HG03175 (cell line): Measurements from ENCODE around the gene CLRN3.

ENCODE experiments used
- ATAC-seq: cut with Tn5 transposase; IDR thresholded peaks from one replicate; pipeline ENCODE4 v1.9.1; 2021; ENCODE audit warnings: mild to moderate bottlenecking, moderate library complexity; ENCODE audit not compliant: unreplicated experiment

The CLRN3 gene, protein sequence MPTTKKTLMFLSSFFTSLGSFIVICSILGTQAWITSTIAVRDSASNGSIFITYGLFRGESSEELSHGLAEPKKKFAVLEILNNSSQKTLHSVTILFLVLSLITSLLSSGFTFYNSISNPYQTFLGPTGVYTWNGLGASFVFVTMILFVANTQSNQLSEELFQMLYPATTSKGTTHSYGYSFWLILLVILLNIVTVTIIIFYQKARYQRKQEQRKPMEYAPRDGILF

DNA sequence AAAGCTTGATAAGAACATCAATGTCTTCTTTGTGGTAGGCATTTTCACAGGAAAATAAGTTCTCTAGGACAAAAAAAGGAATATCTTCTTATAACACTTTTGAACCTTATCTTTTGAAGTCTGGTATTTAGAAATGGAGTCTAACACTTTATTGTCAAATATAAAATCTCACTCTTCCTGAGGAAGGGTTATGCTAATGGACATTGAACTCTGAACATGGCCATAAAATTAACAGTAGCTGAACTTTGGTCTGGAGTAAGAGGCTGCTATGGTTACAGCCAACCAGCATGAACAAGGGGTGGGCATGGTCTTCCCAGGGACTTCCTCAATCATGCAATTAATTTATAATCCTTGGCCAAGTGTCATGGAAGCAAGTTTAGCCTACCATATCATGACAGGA, at the start of gene CLRN3:
TSS of gene CLRN3 (minus strand) at position 199 of the 400 bp plus-strand sequence. CDS start at position 42, 157 bp downstream.
- no peak for ATAC-seq

DNA sequence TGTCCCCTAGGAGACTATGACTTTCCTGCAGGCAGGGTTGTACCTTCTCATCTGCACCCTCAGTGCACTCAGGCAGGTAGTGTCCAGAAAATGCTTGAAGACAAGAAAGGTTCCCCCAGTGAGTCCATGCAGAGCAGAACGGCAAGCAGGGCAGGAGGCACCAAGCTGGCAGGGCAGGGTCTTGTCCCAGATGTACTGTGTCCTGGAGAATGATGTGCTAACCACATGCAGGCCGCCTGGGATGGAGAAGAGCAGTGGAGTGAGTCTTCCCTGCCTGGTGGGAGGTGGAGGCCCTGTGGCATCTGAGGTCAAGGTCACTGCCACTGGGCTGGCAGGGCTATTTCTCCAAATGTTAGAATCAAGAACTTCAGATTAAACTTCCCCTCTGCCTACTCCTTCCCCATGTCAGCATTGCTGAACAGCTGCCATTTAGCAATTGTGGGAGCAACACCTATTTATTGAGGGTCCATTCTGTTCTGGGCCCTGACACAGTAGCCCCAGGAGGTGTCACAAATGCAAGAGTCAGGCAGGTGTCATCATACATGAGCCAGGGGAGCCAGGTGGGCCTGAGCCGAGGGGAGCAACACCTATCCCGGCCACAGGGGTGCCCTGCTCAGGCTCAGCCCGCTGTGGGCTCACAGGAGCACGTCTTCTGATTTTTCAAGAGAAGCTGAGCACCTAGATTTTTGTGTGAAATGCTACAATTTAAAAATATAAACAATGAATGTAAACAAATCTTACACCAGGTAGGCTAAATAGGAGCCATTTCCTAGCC, 48.3 kb upstream of the CLRN3 start:
- ATAC-seq = no peak

DNA sequence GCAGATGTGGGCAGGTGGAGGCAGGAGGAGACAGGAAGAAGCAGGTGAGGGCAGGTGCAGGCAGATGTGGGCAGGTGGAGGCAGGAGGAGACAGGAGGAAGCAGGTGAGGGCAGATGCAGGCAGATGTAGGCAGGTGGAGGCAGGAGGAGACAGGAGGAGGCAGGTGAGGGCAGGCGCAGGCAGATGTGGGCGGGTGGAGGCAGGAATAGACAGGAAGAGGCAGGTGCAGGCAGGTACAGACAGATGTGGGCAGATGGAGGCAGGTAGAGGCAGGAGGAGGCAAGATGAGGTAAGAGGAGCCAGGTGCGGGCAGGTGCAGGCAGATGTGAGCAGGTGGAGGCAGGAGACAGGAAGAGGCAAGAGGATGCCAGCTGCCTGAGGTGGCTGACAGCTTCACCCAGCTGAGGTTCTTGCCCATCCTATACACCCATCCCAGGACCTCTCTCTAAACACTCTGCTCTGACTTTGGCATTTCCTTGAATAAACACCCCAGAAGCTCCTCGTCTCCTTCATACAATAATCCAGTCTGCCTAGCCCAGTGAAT, 47.1 kb upstream of the CLRN3 start:
- no peak for ATAC-seq

DNA sequence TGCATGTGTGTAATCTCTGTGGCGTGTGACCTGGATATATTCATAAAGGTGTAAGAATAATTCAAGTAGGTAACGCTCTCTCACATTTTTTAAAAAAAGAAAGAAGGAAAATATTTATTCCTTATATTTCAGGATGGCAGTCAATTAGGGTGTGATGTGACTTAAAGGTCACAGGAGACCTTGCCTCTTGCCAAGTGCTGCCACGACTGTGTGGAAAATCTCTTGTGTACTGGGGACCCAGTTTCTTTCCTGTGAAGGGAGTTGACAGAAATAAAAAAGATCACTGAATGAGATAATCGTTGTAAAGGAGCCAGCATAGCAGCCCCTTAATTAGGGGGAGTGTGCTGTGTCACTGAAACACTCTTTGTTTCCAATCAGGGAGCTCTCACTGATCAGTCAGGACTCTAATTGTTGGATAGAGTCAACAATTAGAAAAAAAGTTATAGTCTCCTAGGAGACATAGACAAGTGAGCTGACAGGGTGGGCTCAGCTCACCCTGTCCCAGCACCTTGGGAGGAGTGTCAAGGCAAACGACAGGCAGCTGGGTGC, 45.2 kb upstream of the CLRN3 start:
- no peak for ATAC-seq

DNA sequence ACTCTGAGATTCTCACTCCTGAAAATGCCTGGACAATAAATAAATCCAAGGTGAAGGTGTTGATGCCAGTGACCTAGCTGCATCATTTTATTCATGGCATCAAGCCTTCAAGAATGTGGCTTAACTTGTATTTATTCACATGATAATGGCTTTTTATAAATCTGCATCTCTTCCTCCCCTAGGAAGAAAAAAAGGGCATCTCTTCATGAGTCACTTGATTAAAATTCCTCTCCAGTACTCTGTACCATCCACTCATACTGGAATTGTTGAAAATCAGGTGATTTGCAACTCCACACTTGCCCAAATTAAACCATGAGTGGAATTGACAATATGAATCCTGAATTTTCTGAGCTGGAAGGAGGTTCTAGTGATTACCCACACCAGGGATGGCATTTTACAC, 44.3 kb upstream of the CLRN3 start:
- ATAC-seq = no peak

- no peak for ATAC-seq
Measured at GRCh38 chr10:127935071-127935561, 42.4 kb upstream of the CLRN3 start.

DNA sequence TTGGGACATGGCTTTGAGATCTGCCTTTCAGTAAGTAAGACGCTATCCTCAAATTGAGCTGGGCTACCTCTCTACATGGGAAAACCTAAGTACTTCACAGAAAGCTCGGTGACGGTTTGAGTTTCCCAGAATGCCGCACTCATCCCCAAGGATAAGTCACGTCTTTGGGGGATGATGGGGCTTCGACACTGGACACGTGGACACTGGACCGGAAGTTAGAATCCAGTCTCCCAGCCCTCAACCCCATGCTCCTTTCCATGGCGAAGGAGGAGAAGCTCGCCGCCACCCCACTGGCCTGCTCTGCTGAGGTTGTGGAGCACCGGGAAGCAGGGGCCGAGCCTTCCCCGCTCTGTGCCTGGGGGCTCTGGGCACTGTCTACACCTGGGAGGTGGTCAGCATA, 41.6 kb upstream of the CLRN3 start:
- ATAC-seq = no peak

DNA sequence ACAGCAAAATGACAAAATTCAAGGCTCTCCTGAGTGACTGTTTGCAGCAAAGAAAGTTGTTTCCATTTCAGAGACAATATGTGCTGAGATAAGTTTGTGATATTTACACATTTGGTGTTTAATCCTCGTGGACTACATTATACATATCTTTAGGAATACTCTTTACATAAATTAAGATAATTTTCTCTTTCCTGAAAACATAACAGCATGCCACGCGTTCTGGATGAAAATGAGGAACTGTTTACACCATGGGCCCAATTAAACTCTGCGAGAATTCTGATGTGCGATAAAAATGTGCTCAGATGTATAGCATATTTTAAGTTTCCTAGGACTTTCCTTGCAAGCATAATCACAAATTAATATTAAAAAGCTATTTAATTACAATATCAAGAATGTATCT, 40.5 kb upstream of the CLRN3 start:
- ATAC-seq = no peak

DNA sequence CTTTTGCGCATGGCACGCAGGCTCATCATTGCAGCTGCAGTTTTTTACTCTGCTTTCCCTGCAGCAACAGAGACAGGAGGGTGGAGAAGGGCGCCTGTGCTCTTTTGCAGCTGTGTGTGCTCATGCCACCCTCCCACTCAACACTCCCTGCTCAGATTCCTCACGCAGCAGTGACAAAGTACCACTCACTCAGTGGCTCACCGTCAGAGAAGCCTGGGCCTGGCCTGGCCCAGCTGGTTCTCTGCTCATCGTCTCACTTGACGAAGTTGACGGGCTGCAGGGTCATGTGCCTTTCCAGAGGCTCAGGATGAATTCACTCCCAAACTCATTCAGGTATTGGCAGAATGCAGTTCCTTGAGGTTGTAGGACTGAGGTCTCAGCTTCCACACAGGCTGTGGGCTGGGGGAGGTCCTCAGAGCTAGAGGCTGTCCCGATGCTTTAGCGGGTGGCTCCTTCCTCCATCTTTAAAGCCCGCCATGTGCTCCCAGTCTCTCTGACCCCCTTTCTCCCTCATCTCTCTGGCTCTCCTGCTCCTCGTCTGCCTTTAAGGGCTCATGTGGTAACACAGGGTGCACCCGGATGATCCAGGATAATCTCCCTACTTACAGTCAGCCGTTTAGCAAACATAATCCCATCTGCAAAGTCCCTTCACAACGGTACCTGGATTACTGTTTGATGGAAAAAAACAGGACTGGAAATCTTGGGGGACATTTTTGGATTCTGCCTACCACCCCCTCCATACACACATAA, 40.0 kb upstream of the CLRN3 start:
- ATAC-seq = no peak

DNA sequence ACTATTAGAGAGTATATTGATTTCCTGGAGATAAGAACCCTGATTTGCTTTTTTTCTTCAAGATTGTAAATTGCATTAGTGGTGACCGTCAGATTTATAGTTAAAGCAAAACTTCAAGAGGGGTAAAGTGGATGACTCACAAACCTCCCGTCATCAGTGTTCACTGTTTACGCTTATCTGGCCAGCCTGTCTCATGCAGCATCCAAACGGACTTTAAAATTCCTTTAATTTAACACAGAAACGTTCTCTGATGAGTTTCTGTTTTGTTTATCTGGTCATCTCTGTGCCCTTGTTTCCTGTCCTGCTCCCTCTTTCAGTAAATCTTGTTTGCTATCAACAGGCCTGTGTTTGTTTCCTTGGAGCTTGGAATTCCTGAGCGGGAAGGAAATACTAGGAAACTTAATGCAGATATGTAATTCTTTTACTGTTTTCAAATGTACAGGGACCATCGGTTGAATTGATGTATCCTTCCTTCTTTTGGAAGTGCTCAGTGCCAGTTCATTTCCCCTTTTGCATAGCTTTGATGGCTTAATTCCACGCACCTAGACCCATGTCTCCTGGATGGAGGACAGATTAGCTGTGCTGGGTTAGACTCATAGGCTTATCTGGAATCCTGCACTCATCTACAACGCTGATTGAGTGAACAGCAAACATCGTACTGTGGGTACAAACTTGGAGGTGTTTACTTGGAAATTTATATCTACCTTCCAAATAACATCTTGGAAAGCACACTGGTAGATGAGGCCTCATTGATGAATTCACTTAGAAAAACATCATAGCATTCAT, 35.5 kb upstream of the CLRN3 start:
- no peak for ATAC-seq

- no peak for ATAC-seq
Measured at GRCh38 chr10:127926455-127926854, 33.7 kb upstream of the CLRN3 start.

DNA sequence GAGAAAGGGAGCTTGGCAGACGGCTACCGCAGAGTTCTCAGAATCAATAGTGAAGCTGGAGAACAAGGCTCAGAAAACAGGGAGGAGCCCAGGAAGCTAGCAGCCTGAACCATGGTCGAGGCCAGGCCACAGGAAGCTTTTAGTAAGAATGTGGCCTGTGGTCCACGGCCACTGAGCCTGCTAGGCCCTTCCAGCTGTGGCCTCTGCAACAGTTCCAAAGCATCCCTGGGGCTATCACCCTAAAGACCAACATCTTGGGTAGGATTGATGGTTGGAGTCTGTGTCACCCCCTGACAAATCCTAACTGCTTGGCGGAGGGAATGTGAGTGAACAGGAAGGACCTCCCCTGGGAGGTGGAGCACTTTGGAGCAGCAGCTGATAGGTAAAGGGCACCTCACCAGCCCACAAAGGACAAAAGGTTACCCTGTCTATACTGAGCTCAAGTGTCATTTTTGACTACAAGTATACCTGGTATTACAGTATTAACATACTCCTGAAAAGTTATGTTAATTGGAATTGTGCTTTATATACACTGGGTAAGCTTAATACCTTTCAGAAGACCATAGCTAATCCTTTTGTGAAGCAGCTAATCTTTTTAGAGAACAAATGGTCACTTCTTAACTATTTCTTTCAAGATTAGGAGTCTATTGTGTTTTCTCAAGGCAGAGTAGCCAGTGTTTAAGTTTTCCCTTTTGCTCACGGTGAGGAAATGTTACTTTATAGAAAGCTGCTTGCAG, 32.9 kb upstream of the CLRN3 start:
- ATAC-seq = no peak

- no peak for ATAC-seq
Measured at GRCh38 chr10:127923646-127924045, 30.9 kb upstream of the CLRN3 start.

GRCh38 chr10:127922675-127923366, 30.1 kb upstream of the CLRN3 start:
- no peak for ATAC-seq

GRCh38 chr10:127922206-127922605, 29.5 kb upstream of the CLRN3 start:
- ATAC-seq = no peak

DNA sequence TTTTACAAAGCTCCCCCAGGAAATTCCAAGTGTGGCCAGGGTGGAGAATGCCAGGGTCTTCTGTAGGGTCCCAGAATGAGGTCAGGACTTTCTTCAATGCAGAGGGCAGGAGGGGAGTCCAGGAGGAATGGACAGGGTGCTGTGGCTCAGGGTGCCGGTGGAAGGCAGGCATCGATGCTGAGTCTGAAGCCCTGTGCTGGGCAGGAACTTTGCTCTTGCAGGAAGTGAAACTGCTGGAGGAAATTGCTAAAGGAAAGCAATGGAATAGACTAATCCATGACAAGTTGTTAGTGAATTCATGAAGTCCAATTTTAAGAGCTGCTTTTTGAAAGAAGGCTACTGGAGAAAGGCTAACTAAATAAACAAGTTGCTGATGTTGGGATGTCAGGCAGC, 29.0 kb upstream of the CLRN3 start:
- no peak for ATAC-seq

GRCh38 chr10:127921075-127921752, 28.5 kb upstream of the CLRN3 start:
- ATAC-seq = no peak

GRCh38 chr10:127920306-127921074, 27.7 kb upstream of the CLRN3 start:
- ATAC-seq = no peak
